ENCODE data around the gene GZF1.

The GZF1 gene

DNA sequence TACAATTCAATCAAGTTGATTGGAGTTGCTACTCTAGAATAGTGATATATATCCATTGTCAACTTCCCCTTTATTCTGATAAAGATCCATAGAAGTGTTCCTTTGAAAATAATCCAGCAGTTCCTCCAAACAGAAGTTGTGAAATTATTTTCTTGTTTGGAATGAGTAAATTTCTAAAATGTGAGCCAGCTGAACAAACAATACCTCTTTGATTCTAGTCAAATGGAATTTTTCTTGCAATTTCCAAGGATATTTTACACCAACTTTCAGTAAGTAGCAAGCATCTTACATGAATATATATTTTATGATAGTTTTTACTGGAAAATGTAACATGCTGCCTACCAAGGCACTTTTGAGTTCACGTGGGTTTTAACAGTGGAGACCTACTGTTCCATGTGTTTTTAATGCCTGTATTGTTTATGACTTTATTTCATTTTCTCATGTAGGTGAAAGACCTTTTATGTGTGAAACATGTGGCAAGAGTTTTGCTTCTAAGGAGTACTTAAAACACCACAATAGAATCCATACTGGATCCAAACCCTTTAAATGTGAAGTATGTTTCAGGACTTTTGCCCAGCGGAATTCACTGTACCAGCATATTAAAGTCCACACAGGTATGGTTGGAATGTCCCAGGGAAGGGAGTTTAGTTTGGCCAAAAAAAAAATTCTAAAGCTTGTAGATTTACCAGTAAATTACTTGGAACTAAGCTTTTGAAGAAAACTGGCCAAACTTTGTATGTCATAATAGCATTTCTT, 6.5 kb downstream of the GZF1 start:
- no peak overlapping the region for H3K4me3 ChIP-seq (ENCODE audit: low read length)
- DNase-seq (ENCODE audit: low read depth) = no peak
- TF ChIP-seq, protein P1, sequence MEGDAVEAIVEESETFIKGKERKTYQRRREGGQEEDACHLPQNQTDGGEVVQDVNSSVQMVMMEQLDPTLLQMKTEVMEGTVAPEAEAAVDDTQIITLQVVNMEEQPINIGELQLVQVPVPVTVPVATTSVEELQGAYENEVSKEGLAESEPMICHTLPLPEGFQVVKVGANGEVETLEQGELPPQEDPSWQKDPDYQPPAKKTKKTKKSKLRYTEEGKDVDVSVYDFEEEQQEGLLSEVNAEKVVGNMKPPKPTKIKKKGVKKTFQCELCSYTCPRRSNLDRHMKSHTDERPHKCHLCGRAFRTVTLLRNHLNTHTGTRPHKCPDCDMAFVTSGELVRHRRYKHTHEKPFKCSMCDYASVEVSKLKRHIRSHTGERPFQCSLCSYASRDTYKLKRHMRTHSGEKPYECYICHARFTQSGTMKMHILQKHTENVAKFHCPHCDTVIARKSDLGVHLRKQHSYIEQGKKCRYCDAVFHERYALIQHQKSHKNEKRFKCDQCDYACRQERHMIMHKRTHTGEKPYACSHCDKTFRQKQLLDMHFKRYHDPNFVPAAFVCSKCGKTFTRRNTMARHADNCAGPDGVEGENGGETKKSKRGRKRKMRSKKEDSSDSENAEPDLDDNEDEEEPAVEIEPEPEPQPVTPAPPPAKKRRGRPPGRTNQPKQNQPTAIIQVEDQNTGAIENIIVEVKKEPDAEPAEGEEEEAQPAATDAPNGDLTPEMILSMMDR (conservative IDR thresholded peaks at IDR 0.05; ENCODE audit: low read depth, low read length) = no peak

DNA sequence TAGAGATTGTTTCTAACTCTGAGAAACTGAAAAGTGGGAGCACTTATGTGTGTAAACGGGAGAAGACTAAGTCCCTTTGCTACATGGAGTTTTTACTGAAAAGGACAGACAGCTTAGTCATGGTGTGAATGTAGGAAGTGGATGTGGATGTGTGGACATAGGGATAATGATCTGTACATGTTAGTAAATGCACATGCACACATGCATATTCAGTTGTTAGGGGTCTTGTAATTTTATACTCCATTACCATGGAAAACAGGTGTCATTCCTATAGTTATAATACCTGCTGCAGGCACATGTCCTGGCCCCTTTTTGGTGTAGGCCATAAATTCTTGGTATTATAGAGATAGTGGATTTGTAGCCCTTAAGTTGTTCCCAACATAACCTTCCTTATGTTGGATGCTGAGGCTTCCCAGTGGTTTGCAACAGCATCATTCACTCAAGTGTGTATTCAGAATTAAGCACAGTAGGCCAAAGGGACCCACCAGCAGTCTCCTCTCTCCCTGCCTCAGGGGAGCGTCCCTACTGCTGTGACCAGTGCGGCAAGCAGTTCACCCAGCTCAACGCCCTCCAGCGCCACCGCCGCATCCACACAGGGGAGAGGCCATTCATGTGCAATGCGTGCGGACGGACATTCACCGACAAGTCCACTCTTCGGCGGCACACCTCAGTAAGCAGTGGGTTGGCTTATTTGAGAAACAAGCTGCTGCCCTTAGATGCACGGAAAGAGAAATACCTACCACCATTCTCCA, 7.3 kb downstream of the GZF1 start:
- TF ChIP-seq, protein P1 (conservative IDR thresholded peaks at IDR 0.05; ENCODE audit: low read depth, low read length) = no peak
- H3K4me3 ChIP-seq (ENCODE audit: low read length) = no peak overlapping the region
- no peak for DNase-seq (ENCODE audit: low read depth)

DNA sequence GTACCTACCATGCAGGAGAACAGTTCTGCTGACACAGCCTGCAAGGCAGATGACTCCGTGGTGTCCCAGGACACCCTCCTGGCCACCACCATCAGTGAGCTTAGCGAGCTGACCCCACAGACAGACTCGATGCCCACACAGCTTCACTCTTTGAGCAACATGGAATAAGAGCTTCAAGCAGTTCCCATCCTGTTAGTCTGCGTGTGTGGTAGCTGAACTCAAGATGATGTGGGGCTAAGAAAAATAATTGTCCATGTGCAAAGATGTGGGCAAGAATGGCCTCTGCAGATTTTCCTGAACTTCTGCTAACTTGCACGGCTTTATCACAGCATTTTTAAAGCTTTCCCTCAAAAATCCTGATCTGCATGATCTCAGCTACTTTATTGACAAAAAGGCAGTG, 8.3 kb downstream of the GZF1 start:
- no peak overlapping the region for H3K4me3 ChIP-seq (ENCODE audit: low read length)
- TF ChIP-seq, protein P1 (conservative IDR thresholded peaks at IDR 0.05; ENCODE audit: low read depth, low read length) = no peak
- DNase-seq (ENCODE audit: low read depth) = no peak

DNA sequence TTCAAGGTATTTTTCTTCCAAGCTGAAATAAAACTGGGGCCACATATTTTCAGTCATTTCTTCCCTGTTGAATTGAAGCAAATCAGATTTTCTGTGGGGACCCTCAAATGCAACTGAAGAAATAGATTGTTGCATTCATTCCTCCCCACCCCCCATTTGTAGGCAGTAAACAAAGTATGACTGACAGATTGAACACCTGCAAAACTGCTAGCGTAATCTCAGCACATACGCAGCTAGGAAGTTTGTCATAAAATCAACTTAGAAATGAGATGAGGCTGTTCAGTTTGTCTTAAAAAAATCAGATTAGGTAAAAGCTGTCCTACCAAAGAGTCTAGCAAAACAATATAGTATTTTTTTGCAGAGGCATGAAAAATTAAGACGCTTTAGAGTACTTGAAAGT, 8.9 kb downstream of the GZF1 start:
- DNase-seq (ENCODE audit: low read depth) = no peak
- TF ChIP-seq, protein P1 (conservative IDR thresholded peaks at IDR 0.05; ENCODE audit: low read depth, low read length) = no peak
- H3K4me3 ChIP-seq (ENCODE audit: low read length) = no peak overlapping the region

DNA sequence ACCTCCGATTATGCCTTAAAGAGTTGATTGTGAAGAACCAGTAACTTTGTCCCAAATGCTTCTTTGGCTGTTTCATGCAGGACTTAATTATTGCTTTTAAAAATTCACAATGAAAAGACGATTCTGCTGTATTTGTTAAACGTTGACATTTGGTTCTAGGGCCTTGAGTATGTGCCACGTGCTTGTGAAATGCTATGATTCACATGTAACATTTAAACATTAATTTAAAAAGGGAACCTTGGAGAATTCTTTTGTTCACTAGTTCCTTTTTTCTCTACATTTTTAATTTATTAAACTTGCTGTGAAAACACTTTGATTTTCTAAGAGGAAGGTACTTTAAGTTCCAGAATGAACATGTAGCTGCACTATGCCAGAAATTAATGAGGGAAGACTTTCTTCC, 9.5 kb downstream of the GZF1 start:
- TF ChIP-seq, protein P1 (conservative IDR thresholded peaks at IDR 0.05; ENCODE audit: low read depth, low read length) = no peak
- H3K4me3 ChIP-seq (ENCODE audit: low read length) = no peak overlapping the region
- no peak for DNase-seq (ENCODE audit: low read depth)

DNA sequence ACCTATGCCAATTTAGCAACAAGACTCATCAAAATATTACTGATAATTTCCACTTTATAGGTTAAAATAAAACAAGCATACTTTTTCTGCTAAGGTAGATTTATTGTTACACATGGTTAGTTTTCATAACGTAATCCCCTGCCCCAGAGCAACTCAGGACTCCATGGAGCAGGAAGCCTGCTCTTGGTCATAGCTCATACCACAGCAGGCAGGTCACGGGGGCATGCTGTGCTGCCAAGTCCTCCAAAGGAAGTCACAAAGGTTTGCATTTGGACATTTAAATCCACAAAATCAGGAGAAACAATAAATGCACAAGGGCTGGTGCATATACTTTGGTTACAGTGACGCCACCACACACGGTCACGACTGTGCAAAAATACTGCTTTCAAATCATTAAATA, 12.5 kb downstream of the GZF1 start:
- no peak for DNase-seq (ENCODE audit: low read depth)
- TF ChIP-seq, protein P1 (conservative IDR thresholded peaks at IDR 0.05; ENCODE audit: low read depth, low read length) = no peak
- no peak overlapping the region for H3K4me3 ChIP-seq (ENCODE audit: low read length)

DNA sequence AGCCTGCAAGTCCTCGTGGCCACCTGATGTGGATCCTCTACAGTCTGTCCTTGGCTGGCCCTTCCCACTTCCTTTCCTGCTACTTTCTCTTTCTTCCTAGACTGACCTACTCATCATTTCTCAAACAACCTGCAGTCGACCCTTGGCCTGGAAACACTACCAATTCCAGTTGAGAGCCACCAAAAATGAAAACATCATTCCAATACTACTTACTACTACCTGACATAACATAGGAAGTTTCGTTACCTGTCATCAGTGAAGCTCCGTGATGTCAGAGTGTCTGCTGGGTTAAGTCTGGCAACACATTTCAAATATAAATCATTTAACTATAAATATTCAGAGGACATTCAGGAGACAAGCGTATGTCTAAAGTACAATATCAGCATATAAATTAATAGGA, 13.8 kb downstream of the GZF1 start:
- DNase-seq (ENCODE audit: low read depth) = no peak
- TF ChIP-seq, protein P1 (conservative IDR thresholded peaks at IDR 0.05; ENCODE audit: low read depth, low read length) = no peak
- H3K4me3 ChIP-seq (ENCODE audit: low read length) = no peak overlapping the region

Measured in retinal pigment epithelial cell (primary cell).